Testis (tissue), 2 donors: ENCODE measurements around the gene PSG7.
"Not testable (repeated sequence)": the region's sequence is repeated elsewhere in the genome, so short reads cannot be mapped to it uniquely, and the experiment has no call there.

Experiments used
- POLR2A ChIP-seq: fragments of 450-650 bp; IDR thresholded peaks from one replicate; pipeline ENCODE4 v1.6.1; 2017; ENCODE audit warnings: antibody characterized with exemption, mild to moderate bottlenecking, moderate library complexity
- TF ChIP-seq, protein P1 (sequence below), 3 experiments: fragments of 450-650 bp in 2 of 3; fragments of 200-600 bp in 1 of 3; sonication (generic) in 1 of 3; IDR thresholded peaks; one replicate each; pipeline ENCODE4 v1.5.1; 2016 to 2019; ENCODE audit warnings: antibody characterized with exemption in 3 of 3, mild to moderate bottlenecking in 2 of 3, moderate library complexity in 1 of 3

DNA sequence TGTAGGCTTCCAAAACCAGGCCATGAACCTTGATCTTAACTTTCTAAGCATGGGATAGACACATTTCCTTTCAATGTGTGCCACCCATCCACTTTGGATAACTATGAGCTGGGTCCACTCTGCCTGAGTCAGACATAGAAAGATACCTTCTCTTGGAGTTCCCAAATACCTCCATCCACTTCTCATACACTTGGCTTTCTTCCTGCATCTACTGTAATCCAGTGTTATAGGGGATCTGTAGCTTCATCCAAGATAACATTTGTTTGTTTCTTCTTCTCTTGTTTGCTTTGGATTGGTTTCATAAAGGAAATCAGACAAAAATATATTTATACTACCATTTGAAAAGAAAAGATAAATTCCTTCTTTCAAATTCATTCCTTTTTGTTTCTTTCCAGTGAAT, 45.1 kb upstream of the PSG7 start:
- TF ChIP-seq, protein P1, sequence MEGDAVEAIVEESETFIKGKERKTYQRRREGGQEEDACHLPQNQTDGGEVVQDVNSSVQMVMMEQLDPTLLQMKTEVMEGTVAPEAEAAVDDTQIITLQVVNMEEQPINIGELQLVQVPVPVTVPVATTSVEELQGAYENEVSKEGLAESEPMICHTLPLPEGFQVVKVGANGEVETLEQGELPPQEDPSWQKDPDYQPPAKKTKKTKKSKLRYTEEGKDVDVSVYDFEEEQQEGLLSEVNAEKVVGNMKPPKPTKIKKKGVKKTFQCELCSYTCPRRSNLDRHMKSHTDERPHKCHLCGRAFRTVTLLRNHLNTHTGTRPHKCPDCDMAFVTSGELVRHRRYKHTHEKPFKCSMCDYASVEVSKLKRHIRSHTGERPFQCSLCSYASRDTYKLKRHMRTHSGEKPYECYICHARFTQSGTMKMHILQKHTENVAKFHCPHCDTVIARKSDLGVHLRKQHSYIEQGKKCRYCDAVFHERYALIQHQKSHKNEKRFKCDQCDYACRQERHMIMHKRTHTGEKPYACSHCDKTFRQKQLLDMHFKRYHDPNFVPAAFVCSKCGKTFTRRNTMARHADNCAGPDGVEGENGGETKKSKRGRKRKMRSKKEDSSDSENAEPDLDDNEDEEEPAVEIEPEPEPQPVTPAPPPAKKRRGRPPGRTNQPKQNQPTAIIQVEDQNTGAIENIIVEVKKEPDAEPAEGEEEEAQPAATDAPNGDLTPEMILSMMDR (IDR thresholded peaks at IDR 0.05): not testable (repeated sequence)
- TF ChIP-seq POLR2A: not testable (repeated sequence)
